ENCODE data around the gene PHF11.

DNA sequence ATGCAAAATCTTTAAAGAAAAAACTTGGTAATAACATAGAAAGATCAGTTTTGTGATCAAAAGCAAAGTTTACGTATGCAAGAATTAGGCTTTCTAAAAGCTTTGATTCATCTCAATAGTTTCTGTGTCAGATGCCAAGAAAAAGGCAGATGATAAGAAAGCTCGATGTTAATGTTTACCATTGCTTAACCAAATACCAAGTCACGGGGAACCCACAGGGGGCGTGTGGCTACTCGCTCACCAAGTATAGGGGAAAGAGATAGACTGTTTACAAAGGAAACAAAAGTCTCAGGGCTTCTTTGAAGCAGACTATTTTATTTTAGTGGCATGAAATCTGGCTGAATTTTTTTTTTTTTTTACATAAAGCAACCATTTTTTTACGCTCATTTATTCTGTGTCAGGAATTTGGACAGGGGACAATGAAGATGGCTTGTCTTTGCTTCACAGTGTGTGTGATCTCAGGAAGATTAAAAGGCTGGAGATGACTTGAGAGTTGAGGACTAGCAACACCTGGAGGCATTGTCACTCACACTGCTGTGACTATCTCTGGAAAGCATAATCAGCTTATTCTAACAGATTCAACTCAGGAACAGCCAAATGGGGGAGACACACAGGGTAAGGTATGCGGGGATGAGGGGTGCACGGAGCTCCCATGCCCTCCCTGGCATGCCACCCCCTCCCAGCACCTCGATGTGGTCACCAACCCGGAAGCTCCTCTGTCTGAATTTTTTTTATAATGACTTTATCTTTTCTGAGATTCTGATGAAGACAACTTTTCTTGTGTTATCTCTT, 64.7 kb downstream of the PHF11 start:
- TF ChIP-seq ZNF503 (CRISPR knock-in tag; IDR thresholded peaks at IDR 0.05) (no peak), TEAD2 (CRISPR knock-in tag; IDR thresholded peaks at IDR 0.05) (no peak), DRAP1 (CRISPR knock-in tag; IDR thresholded peaks at IDR 0.05) (no peak), HNF4G (IDR thresholded peaks at IDR 0.05; ENCODE audit: borderline replicate concordance, low read depth, low read length) (no peak), HNF4G (CRISPR knock-in tag; IDR thresholded peaks at IDR 0.05; ENCODE audit: borderline replicate concordance, low read depth) (no peak), ESRRA (CRISPR knock-in tag; IDR thresholded peaks at IDR 0.05; ENCODE audit: low read depth) (no peak)
- TF ChIP-seq, protein P1, sequence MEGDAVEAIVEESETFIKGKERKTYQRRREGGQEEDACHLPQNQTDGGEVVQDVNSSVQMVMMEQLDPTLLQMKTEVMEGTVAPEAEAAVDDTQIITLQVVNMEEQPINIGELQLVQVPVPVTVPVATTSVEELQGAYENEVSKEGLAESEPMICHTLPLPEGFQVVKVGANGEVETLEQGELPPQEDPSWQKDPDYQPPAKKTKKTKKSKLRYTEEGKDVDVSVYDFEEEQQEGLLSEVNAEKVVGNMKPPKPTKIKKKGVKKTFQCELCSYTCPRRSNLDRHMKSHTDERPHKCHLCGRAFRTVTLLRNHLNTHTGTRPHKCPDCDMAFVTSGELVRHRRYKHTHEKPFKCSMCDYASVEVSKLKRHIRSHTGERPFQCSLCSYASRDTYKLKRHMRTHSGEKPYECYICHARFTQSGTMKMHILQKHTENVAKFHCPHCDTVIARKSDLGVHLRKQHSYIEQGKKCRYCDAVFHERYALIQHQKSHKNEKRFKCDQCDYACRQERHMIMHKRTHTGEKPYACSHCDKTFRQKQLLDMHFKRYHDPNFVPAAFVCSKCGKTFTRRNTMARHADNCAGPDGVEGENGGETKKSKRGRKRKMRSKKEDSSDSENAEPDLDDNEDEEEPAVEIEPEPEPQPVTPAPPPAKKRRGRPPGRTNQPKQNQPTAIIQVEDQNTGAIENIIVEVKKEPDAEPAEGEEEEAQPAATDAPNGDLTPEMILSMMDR (CRISPR knock-in tag; IDR thresholded peaks at IDR 0.05) = peak; percentile 56
- TF ChIP-seq, protein P2, sequence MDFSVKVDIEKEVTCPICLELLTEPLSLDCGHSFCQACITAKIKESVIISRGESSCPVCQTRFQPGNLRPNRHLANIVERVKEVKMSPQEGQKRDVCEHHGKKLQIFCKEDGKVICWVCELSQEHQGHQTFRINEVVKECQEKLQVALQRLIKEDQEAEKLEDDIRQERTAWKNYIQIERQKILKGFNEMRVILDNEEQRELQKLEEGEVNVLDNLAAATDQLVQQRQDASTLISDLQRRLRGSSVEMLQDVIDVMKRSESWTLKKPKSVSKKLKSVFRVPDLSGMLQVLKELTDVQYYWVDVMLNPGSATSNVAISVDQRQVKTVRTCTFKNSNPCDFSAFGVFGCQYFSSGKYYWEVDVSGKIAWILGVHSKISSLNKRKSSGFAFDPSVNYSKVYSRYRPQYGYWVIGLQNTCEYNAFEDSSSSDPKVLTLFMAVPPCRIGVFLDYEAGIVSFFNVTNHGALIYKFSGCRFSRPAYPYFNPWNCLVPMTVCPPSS (IDR thresholded peaks at IDR 0.05) = no peak

Measured in HepG2 (cell line).